ENCODE data around the gene CROCC.

CROCC gene

GRCh38 chr1:16967962-16968361 is 46.2 kb downstream of the CROCC start:
- no peak for DNase-seq (ENCODE audit: low read depth)

- no peak for DNase-seq (ENCODE audit: low read depth)
Observed at GRCh38 chr1:16968372-16968771, 46.6 kb downstream of the CROCC start.

DNA sequence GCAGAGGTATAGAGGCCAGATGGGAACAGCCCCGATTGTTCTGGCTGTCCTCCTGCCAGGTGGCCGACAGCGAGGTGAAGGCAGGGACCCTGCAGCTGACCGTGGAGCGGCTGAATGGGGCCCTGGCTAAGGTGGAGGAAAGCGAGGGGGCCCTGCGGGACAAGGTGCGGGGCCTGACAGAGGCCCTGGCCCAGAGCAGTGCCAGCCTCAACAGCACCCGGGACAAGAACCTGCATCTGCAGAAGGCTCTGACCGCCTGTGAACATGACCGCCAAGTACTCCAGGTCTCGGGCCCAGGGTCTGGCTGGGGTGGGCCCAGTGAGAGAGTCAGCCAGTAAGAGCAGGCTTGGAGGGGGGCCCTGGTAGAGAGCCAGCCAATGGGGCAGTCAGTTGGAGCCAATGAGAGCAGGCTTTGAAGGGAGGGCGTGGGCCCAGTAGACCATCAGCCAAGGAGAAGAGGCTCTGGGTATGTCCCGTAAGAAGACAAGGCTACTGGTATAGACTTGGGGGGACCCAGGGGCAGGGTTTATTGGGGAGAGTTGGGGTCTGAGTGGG is 47.4 kb downstream of the CROCC start:
- no peak for DNase-seq (ENCODE audit: low read depth)

DNA sequence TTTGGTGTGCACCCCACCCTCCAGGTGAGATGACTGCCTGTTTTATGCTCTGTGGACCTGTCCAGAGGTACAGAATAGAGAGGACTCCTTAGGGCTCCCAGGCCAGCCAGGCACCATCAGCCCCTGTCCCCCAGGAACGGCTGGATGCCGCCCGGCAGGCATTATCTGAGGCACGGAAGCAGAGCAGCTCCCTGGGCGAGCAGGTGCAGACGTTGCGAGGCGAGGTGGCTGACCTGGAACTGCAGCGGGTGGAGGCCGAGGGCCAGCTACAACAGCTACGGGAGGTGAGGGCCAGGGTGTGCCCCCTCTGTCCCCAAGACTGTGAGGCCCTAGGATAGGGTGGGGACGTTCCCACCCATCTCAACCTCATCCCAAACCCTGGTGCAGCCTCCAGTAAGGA is 47.9 kb downstream of the CROCC start:
- DNase-seq (ENCODE audit: low read depth) = no peak

DNA sequence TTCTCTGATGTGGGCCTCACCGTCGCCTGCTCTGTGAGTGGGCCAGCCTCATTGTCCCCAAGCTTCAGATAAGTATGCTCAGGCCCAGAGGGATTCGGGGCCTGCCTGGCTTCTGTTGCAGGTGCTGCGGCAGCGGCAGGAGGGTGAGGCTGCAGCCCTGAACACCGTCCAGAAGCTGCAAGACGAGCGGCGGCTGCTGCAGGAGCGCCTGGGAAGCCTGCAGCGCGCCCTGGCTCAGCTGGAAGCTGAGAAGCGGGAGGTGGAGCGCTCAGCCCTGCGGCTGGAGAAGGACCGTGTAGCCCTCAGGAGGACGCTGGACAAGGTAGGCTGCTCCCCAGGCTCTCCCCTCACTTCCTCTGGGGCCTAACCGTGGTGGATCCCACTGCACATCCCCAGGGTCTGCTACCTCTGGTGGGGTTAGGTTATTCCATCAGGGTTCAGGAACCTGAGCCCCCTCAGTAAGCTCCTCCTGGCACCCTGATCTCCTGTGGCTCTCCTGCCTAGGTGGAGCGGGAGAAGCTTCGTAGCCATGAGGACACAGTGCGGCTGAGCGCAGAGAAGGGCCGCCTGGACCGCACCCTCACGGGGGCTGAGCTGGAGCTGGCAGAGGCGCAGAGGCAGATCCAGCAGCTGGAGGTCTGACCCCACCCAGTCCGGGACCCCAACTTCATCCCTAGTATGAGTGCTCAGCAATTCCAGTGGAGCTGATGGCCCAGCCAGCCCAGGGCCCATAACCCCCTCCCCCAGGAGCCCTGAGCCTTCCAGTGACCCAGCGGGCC is 48.6 kb downstream of the CROCC start:
- DNase-seq (ENCODE audit: low read depth) = no peak

- DNase-seq (ENCODE audit: low read depth) = no peak
Observed at GRCh38 chr1:16971341-16972188, 49.8 kb downstream of the CROCC start.

GRCh38 chr1:16972189-16972895 is 50.6 kb downstream of the CROCC start:
- no peak for DNase-seq (ENCODE audit: low read depth)

- no peak for DNase-seq (ENCODE audit: low read depth)
Observed at GRCh38 chr1:16973215-16973614, 51.5 kb downstream of the CROCC start.

DNA sequence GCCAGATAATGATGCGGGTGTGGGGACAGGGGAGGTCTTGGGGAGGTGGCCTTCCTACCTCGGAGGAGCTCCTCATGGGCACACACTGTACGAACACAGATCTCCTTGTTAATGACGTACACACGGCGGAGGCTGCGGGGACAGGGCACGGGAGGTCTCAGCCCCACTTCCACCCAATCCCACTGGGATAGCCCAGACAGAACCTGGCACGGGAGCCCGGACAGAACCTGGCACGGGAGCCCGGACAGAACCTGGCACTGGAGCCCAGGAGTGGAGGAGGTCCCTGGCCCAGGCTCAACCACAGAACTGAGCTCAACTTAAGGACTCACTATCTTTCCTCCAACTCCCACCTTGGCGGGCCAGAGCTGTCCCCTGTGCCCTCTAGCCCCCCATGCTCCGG is 53.5 kb downstream of the CROCC start:
- DNase-seq (ENCODE audit: low read depth) = no peak

DNA sequence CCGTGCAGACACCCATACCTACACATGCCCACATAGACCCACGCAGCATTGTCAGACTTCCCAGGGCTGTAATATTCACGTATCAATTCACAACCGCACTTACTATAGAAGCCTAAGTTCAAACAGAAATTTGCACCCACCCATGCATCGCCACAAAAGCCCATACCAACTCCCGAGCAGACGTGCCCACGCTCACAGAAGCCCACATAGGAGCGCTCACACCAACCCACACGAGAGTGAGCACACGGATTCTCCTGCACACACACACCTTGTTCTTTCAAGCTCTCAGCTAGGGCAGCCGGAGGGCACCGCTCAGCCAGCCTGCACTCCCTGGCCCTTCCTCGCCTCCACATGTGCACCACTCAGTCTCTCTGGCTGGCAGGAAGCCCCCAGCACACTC is 54.1 kb downstream of the CROCC start:
- DNase-seq (ENCODE audit: low read depth) = no peak

GRCh38 chr1:16976966-16977365 is 55.2 kb downstream of the CROCC start:
- DNase-seq (ENCODE audit: low read depth) = no peak

DNA sequence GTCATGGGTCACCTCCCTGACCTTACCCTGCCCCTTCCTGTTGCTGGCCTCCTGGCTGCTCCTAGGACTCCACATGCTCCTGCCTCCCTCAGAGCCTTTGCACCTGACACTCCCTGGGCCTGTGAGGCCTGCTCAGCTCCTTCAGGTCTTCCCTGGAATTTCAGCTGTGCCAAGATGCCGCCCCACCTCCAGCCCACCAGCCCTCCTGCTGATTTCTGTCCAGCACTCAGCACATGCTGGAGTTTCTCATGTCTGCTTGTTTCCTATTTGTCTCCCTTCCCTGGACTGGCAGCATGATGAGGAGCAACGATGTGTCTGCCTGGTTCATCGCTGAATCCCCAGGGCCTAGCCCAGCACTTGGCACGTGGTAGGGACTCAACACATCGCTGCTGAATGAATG is 55.6 kb downstream of the CROCC start:
- DNase-seq (ENCODE audit: low read depth) = no peak

DNA sequence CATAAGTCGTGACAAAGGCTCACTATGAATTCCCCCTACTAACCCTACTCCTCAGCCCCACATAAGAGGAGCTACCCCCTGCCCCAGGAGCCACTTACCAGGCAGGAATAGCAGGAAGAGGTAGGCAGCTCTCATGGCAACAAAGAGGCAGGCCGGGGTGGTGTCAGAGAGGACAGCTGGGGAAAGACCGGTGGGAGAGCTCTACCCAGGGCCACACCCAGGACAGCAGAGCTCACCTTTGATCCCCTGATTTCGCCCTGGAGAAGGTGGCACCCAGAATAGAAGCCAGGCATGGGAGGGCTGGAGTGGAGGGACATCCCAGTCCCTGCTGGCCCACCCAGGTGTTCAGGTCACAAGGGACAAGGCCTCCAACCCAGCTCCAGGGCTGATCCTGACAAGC is 56.4 kb downstream of the CROCC start:
- DNase-seq (ENCODE audit: low read depth) = no peak

GRCh38 chr1:16978567-16979474 is 57.1 kb downstream of the CROCC start:
- DNase-seq (ENCODE audit: low read depth) = no peak

- DNase-seq (ENCODE audit: low read depth) = no peak
Observed at GRCh38 chr1:16979475-16980327, 58.0 kb downstream of the CROCC start.

DNA sequence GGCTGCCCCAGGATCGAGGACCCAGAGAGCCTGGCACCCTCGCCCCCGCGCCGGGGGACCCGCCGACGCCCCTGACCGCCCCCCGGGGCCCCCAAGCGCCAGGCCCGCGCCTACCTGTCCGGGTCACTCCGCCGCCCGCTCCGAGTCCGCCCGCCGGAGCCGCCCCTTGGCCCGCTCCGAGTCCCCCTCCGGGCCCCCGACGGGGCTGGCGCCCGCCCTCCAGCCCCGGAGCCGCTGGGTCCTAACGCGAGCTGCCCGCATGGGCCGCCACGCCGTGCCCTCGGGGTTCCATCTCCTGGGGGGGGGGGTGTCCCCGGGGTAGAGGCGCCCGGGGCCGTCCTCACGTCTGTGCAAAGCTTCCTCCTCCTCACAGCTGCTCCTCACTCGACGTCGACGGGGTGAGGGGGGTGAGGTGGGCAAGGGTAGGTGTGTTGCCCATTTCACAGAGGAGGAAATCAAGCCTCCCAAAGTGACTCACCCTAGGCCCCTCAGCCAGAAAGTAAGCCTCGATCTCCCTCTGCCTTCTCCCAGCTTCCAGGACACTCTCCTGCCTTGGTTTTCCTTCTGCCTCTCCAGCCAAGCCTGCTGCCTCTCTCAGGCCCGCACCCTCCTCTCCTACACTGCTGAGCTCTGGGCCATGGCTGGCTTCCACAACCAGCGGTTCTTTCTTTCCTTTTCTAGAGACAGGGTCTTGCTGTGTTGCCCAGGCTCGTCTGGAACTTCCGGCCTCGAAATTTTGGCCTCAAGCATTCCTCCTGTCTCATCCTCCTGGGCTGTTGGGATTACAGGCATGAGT is 58.9 kb downstream of the CROCC start, which contains the start of gene MFAP2:
MFAP2 (minus strand) TSS at position 148 of the 796 bp plus-strand sequence. CDS start 2,347 bp downstream, outside the sequence.
- DNase-seq (ENCODE audit: low read depth) = no peak

- no peak for DNase-seq (ENCODE audit: low read depth)
Observed at GRCh38 chr1:16981269-16981849, 59.6 kb downstream of the CROCC start.

DNA sequence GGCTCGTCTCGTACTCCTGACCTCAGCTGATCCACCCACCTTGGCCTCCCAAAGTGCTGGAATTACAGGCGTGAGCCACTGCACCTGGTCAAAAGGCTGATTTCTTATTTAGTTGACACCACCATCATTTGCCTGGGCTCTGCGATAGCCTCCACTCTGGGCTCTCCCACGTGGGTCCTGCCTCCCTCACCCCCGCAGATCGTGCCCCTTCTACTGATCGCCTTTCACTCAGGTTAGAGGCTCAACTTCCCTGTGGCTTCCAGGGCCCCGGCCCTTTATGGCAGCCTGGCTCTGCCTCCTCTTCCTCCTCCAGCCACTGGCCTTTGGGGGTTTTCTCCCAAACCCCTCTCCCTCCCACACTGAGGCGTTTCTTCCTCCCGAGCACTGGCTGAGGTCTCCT is 61.2 kb downstream of the CROCC start:
- no peak for DNase-seq (ENCODE audit: low read depth)

GRCh38 chr1:16983649-16984048 is 61.9 kb downstream of the CROCC start:
- no peak for DNase-seq (ENCODE audit: low read depth)

Data from stimulated activated CD4-positive, alpha-beta T cell treated with anti-CD3 and anti-CD28 coated beads, Interleukin-2, amount 100 ng/mL, for 4 hours (primary cell).